Neural cell (in vitro differentiated cells): ENCODE data around the gene ENTPD2.

Experiments used
- EP300 ChIP-seq: fragments of 450-650 bp; conservative IDR thresholded peaks from 2 replicates; pipeline ENCODE4 v1.6.1; 2014; ENCODE audit warnings: antibody characterized with exemption, mild to moderate bottlenecking, moderate library complexity; ENCODE audit not compliant: poor library complexity, severe bottlenecking
- EZH2 ChIP-seq: fragments of 200-600, 300-800 bp; shearing (Covaris generic), sonication (generic); IDR thresholded peaks from 2 replicates; pipeline ENCODE4 v1.6.1; 2014; ENCODE audit warnings: antibody characterized with exemption, low read length, borderline replicate concordance, mild to moderate bottlenecking; ENCODE audit not compliant: insufficient read depth, poor library complexity, severe bottlenecking
- POLR2AphosphoS5 ChIP-seq: IDR thresholded peaks from 2 replicates; pipeline ENCODE4 v1.6.1; 2012
- RAD21 ChIP-seq: fragments of 450-650 bp; conservative IDR thresholded peaks from 2 replicates; pipeline ENCODE4 v1.6.1; 2014; ENCODE audit warnings: antibody characterized with exemption, mild to moderate bottlenecking, moderate library complexity
- SMC3 ChIP-seq: fragments of 450-650 bp; conservative IDR thresholded peaks from 2 replicates; pipeline ENCODE4 v1.6.1; 2014; ENCODE audit warnings: antibody characterized with exemption, mild to moderate bottlenecking, moderate library complexity; ENCODE audit not compliant: poor library complexity
- TAF1 ChIP-seq: IDR thresholded peaks from 2 replicates; pipeline ENCODE4 v1.6.1; 2012; ENCODE audit warnings: low read depth
- TF ChIP-seq, protein P1 (sequence below): fragments of 450-650 bp; IDR thresholded peaks from 2 replicates; pipeline ENCODE4 v1.5.1; 2014; ENCODE audit warnings: antibody characterized with exemption, mild to moderate bottlenecking, moderate library complexity; ENCODE audit not compliant: poor library complexity, severe bottlenecking
- TF ChIP-seq, protein P2 (sequence below): IDR thresholded peaks from 2 replicates; pipeline ENCODE4 v1.6.1; 2012; ENCODE audit warnings: borderline replicate concordance

DNA sequence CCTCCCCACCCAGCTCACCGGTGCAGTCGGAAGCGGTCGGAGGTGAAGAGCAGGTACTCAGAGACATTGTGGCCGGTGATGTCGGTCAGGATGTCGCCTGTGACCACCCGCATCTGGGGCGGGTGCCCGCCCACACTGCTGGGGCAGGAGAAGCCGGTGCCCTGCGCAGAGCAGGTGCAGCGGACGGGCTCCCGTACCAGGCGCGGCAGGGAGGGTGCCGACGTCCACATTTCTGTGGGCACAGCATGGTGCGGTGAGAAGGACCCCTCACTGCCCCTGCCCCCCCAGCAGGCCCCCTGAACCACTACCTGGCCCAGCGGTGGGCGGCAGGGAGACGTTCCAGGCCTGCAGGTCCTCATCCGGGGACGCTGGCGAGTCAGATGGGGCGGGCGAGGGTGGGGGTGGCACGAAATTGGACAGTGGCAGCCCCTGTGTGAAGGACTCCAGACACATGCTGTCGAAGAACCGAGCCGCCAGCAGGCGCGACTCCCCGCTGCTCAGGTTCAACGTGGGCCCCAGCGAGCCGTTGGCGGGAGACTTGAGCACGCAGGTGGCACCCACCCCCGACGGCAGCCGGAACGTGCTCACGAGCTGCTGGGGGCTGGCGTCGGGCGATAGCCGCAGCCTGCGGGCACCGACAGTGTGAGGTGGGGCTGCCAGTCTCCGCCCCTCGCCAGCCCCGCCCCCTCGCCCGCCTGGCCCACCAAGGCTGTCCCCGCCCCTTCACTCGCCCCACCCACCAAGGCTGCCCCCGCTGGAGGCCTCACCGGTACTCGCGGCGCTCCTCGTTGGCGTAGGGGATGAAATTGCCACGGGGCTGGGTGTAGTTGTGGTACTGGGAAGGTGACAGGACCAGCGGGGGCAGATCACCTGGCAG is 40.9 kb downstream of the ENTPD2 start:
- TF ChIP-seq EZH2, result no peak
- TF ChIP-seq EP300, result no peak
- TF ChIP-seq, protein P1, sequence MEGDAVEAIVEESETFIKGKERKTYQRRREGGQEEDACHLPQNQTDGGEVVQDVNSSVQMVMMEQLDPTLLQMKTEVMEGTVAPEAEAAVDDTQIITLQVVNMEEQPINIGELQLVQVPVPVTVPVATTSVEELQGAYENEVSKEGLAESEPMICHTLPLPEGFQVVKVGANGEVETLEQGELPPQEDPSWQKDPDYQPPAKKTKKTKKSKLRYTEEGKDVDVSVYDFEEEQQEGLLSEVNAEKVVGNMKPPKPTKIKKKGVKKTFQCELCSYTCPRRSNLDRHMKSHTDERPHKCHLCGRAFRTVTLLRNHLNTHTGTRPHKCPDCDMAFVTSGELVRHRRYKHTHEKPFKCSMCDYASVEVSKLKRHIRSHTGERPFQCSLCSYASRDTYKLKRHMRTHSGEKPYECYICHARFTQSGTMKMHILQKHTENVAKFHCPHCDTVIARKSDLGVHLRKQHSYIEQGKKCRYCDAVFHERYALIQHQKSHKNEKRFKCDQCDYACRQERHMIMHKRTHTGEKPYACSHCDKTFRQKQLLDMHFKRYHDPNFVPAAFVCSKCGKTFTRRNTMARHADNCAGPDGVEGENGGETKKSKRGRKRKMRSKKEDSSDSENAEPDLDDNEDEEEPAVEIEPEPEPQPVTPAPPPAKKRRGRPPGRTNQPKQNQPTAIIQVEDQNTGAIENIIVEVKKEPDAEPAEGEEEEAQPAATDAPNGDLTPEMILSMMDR, result no peak
- TF ChIP-seq POLR2AphosphoS5, result no peak
- TF ChIP-seq, protein P2, sequence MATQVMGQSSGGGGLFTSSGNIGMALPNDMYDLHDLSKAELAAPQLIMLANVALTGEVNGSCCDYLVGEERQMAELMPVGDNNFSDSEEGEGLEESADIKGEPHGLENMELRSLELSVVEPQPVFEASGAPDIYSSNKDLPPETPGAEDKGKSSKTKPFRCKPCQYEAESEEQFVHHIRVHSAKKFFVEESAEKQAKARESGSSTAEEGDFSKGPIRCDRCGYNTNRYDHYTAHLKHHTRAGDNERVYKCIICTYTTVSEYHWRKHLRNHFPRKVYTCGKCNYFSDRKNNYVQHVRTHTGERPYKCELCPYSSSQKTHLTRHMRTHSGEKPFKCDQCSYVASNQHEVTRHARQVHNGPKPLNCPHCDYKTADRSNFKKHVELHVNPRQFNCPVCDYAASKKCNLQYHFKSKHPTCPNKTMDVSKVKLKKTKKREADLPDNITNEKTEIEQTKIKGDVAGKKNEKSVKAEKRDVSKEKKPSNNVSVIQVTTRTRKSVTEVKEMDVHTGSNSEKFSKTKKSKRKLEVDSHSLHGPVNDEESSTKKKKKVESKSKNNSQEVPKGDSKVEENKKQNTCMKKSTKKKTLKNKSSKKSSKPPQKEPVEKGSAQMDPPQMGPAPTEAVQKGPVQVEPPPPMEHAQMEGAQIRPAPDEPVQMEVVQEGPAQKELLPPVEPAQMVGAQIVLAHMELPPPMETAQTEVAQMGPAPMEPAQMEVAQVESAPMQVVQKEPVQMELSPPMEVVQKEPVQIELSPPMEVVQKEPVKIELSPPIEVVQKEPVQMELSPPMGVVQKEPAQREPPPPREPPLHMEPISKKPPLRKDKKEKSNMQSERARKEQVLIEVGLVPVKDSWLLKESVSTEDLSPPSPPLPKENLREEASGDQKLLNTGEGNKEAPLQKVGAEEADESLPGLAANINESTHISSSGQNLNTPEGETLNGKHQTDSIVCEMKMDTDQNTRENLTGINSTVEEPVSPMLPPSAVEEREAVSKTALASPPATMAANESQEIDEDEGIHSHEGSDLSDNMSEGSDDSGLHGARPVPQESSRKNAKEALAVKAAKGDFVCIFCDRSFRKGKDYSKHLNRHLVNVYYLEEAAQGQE, result no peak
- TF ChIP-seq SMC3, result no peak
- no peak for TF ChIP-seq RAD21
- no peak for TF ChIP-seq TAF1
